Hematopoietic multipotent progenitor cell treated with erythropoietin and hydrocortisone succinate and interleukin-3 and kit ligand, for 6 days (in vitro differentiated cells): ENCODE data around the gene ABHD12.

Experiments
- DNase-seq: peaks from one replicate; pipeline ENCODE4 v3.0.0-alpha.2; 2015

The ABHD12 gene

GRCh38 chr20:25254571-25254970, 136.1 kb downstream of the ABHD12 start:
- DNase-seq, result no peak

- DNase-seq, result no peak
These were observed 136.9 kb downstream of the ABHD12 start for GRCh38 chr20:25253606-25254275.

GRCh38 chr20:25252686-25253421, 137.8 kb downstream of the ABHD12 start:
- no peak for DNase-seq

- no peak for DNase-seq
These were observed 138.4 kb downstream of the ABHD12 start for GRCh38 chr20:25252230-25252651.

GRCh38 chr20:25251558-25251957, 139.1 kb downstream of the ABHD12 start:
- DNase-seq, result no peak

- DNase-seq, result no peak
These were observed 139.6 kb downstream of the ABHD12 start for GRCh38 chr20:25251019-25251418.

GRCh38 chr20:25250508-25250907, 140.1 kb downstream of the ABHD12 start:
- DNase-seq, result no peak
